Skeletal muscle satellite cell (primary cell): Measurements from ENCODE around the gene COPRS.

Source experiments
- H3K27me3 ChIP-seq: 2 replicates; pipeline ENCODE4 v1.7.0; 2013; ENCODE audit warnings: low read length; ENCODE audit not compliant: control insufficient read depth, insufficient read depth
- H3K36me3 ChIP-seq: 2 replicates; pipeline ENCODE4 v1.7.0; 2013; ENCODE audit warnings: mild to moderate bottlenecking, control low read depth, low read length; ENCODE audit not compliant: insufficient read depth
- H3K4me1 ChIP-seq: 2 replicates; pipeline ENCODE4 v1.7.0; 2013; ENCODE audit warnings: low read length; ENCODE audit not compliant: control insufficient read depth, insufficient read depth
- H3K4me2 ChIP-seq: 2 replicates; pipeline ENCODE4 v1.7.0; 2013; ENCODE audit warnings: mild to moderate bottlenecking, low read length
- H3K4me3 ChIP-seq: 2 replicates; pipeline ENCODE4 v1.7.0; 2013; ENCODE audit warnings: low read length
- H3K9ac ChIP-seq: 2 replicates; pipeline ENCODE4 v1.7.0; 2013; ENCODE audit warnings: mild to moderate bottlenecking, low read depth, low read length, moderate library complexity
- H3K9me3 ChIP-seq: replicated peaks from 2 replicates; pipeline ENCODE4 v1.7.0; 2013; ENCODE audit warnings: mild to moderate bottlenecking, control low read depth, low read length

Gene COPRS

GRCh38 chr17:31802502-31802901 lies 56.5 kb downstream of the COPRS start:
- Histone ChIP-seq H3K4me1 (no peaks in the 10 kb centered on the region), H3K36me3 (no peaks in the 10 kb centered on the region), H3K4me3 (no peak overlapping the region)

More at GRCh38 chr17:31802502-31802901, 56.5 kb downstream of the COPRS start:
- Histone ChIP-seq H3K9ac (no peak overlapping the region), H3K27me3 (no peaks in the 10 kb centered on the region), H3K9me3 (no peaks in the 10 kb centered on the region), H3K4me2 (no peak overlapping the region)
